ENCODE measurements around the gene RPP25L.

RPP25L gene

DNA sequence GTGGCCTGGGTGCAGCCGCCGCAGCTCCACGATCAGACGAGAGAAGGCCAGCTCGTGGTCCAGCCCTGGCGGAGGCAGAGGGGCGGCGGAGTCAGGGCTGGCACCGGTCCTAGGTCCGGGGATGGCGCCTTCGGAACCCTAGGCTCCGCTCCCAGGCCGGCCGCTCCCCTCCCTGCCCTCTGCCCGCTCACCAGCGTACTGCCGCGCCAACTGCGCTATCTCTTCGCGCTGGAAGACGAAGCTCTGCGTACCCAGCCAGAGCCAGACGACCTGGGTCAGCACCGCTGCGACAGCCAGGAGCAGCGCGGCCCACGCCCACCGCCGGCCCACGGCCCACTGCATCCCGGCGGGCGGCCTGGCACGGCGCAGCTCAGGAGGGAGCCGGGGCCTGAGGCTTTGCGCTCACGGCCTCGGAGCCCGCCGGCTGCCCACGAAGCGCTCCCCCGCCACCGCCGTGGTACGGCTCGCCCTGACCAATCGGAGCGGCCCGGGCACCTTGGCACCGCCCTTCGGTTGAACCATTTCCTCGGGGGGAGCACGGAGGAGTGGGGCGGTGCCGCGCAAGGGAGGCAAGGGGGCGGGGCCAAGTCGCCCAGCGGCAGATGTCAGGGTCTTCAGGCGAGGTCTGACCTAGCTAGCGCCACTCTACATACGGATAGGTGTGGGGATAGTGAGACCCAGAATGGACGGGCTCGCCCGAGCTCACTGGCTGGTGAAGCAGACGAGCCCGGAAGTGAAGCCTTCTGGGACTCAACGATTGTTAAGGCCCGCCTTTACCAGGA, 25.6 kb upstream of the RPP25L start, which contains the start of gene SIGMAR1:
Gene SIGMAR1, minus strand, starts transcription at position 432 of the 782 bp plus-strand sequence. Its CDS starts 90 bp downstream, at position 342.
- peak within 1 kb of the TSS; percentile 93 for H3K4me3 ChIP-seq (ENCODE audit: low read depth, low read length)
- TF ChIP-seq, protein P1, sequence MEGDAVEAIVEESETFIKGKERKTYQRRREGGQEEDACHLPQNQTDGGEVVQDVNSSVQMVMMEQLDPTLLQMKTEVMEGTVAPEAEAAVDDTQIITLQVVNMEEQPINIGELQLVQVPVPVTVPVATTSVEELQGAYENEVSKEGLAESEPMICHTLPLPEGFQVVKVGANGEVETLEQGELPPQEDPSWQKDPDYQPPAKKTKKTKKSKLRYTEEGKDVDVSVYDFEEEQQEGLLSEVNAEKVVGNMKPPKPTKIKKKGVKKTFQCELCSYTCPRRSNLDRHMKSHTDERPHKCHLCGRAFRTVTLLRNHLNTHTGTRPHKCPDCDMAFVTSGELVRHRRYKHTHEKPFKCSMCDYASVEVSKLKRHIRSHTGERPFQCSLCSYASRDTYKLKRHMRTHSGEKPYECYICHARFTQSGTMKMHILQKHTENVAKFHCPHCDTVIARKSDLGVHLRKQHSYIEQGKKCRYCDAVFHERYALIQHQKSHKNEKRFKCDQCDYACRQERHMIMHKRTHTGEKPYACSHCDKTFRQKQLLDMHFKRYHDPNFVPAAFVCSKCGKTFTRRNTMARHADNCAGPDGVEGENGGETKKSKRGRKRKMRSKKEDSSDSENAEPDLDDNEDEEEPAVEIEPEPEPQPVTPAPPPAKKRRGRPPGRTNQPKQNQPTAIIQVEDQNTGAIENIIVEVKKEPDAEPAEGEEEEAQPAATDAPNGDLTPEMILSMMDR (IDR thresholded peaks at IDR 0.05; ENCODE audit: insufficient read depth, low read depth, low read length, missing control alignments): no peak
- DNase-seq (ENCODE audit: low read depth): peak; percentile 97

DNA sequence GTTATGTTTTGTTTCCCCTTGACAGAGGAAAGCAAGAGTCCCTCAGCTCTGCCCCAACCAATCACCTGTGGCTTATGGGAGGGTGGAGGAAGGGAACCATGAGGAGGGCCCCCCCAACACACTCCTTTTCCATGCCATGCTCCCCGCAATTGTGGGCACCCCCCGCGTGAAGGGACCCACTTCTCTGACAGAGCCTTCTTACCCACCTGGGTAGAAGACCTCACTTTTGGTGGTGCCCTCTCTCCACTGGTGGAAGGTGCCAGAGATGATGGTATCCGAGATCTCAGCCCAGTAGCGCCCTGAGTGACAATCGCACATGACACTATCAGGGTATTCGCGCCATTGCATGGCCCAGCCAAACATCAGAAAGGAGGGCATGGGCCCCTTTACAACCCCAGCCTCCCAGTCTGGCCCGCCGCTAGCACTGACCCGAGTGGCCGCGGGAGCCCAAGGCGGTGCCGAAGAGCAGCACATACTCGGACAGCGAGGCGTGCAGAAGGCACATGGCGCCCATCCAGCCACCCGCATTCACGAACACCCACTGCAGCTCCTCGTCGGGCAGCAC, 25.0 kb upstream of the RPP25L start:
- TF ChIP-seq, protein P1 (IDR thresholded peaks at IDR 0.05; ENCODE audit: insufficient read depth, low read depth, low read length, missing control alignments): no peak
- DNase-seq (ENCODE audit: low read depth): peak; percentile 32
- peak overlapping the region; percentile 93 for H3K4me3 ChIP-seq (ENCODE audit: low read depth, low read length)

DNA sequence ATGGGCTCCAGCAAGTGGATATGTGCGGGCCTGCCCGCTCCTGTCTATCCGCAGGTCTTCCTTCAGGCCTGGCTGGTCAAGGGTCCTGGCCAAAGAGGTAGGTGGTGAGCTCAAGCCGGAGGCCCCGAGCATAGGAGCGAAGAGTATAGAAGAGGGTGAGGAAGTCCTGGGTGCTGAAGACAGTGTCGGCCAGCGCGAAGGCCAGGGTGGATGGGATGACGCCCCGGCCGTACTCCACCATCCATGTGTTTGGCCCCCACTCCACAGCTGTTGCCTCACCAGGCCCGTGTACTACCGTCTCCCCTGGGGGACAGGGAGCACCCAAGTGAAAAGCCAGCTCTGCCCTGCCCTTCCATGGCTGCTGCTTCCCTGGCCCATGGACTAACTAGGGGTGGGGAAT, 23.7 kb upstream of the RPP25L start:
- H3K4me3 ChIP-seq (ENCODE audit: low read depth, low read length): no peak overlapping the region
- TF ChIP-seq, protein P1 (IDR thresholded peaks at IDR 0.05; ENCODE audit: insufficient read depth, low read depth, low read length, missing control alignments): no peak
- no peak for DNase-seq (ENCODE audit: low read depth)

DNA sequence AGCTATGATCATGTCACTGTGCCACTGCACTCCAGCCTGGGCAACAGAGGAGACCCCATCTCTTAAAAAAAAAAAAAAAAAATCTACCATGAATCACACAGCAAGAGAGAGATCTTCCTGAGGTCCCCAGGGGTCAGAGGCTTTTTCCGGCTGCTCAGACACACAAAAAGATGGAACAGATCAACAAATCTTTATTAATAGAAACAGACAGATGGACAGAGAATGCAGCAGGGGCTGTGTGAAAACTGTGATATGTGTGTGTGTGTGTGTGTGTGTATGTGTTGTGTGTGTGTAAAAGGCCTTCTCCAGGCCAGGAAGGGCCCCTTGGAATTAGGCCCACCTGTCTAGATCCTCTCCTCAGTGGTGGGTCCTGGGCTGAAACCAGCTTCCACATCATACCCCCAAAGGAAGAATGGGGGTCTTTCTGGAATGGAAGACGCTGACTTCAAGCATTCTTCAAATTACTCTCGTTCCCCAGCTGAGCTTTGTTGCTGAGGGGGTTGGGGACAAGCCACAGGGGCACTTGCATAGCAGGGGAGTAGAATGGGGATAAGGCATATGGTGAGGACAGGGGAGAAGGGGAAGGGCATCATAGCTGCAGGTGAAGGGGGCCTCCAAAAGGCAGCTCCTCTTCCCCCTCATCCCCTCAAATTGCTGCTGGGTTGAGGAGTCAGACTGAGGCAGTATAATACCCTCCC, 22.8 kb upstream of the RPP25L start:
- no peak for DNase-seq (ENCODE audit: low read depth)
- H3K4me3 ChIP-seq (ENCODE audit: low read depth, low read length): no peak overlapping the region
- TF ChIP-seq, protein P1 (IDR thresholded peaks at IDR 0.05; ENCODE audit: insufficient read depth, low read depth, low read length, missing control alignments): no peak

DNA sequence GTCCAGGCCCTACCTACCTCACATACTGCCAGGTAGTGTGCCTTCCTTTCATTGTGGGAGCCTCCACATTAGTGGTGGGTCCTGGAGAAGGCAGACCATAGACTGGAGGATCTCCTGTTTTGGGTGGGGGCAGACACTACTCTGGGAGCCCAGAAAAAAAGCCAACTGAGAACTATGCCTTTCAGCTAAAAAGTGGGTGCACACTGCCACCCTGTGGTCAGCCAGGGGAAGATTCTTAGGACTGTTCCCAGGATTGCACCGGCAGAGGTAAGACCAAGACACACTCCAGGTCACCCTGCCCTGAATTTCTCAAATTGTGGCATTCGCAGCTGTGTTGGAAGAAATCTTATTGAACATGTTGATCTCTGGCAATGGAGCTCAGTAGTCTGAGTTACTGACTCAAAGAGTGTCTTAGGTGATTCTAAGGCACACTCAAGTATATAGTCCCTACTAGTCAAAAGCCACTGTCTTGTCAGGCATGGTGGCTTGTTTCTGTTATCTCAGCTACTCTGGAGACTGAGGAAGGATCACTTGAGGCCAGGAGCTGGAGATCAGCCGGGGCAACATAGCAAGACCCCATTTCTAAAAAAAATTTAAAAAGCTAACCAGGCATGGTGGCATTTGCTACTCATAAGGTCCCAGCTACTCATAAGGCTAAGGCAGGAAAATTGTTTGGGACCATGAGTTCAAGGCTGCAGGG, 22.1 kb upstream of the RPP25L start:
- DNase-seq (ENCODE audit: low read depth): peak; percentile 79
- TF ChIP-seq, protein P1 (IDR thresholded peaks at IDR 0.05; ENCODE audit: insufficient read depth, low read depth, low read length, missing control alignments): peak; percentile 88
- no peak overlapping the region for H3K4me3 ChIP-seq (ENCODE audit: low read depth, low read length)

DNA sequence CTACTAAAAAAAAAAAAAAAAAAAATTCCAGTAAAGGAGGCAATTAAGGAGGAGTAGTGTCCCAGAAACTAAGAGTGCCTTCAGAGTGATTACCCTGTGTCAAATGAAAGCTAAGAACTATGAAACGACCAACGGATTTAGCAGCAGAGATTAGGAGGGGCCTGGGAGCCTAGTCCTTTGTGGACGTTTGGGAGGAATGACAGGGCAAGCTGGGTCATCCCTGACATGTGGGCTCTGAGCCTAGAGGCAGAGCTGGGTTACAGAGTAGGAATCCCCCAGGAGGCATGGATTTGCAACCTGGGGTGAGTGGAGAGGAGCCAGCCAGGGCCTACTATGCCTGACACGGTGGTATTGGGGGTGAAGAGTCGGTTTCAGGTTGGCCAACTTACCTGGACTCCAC, 21.3 kb upstream of the RPP25L start:
- H3K4me3 ChIP-seq (ENCODE audit: low read depth, low read length): no peak overlapping the region
- TF ChIP-seq, protein P1 (IDR thresholded peaks at IDR 0.05; ENCODE audit: insufficient read depth, low read depth, low read length, missing control alignments): no peak
- no peak for DNase-seq (ENCODE audit: low read depth)

Data from GM12865 (cell line).